GM19463 (cell line): ENCODE results near the gene ATP2C1.

Experiments
- ATAC-seq: cut with Tn5 transposase; IDR thresholded peaks from one replicate; pipeline ENCODE4 v1.9.1; 2021; ENCODE audit warnings: mild to moderate bottlenecking, moderate library complexity; ENCODE audit not compliant: unreplicated experiment

ATP2C1 gene

GRCh38 chr3:130894130-130894985 lies 474 bp downstream of the ATP2C1 start:
- peak; percentile 12 for ATAC-seq

- ATAC-seq = no peak
These were observed 1.0 kb downstream of the ATP2C1 start for GRCh38 chr3:130894986-130895280.

GRCh38 chr3:130895690-130896488 lies 2.0 kb downstream of the ATP2C1 start:
- ATAC-seq = no peak

- no peak for ATAC-seq
These were observed 3.4 kb downstream of the ATP2C1 start for GRCh38 chr3:130897316-130897715.

DNA sequence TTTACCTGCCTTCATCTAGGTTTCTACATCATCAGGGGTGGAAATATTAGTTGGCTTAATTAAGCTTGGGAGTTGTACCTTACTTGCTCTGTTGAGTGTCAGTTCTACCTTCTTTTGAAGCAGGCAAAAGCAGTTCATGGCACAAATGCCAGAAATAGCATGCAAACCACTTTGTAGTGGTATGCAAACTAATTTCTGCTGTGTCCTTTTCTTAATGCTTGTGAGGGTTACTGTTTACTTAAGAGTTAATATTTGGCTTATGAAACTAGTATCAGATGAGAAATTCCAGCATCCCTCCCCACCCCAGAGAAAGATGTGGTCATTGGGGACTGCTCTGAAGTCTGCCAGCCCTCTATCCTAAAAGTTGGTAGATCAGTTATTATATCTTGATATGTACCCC lies 7.1 kb downstream of the ATP2C1 start:
- peak; percentile 57 for ATAC-seq

DNA sequence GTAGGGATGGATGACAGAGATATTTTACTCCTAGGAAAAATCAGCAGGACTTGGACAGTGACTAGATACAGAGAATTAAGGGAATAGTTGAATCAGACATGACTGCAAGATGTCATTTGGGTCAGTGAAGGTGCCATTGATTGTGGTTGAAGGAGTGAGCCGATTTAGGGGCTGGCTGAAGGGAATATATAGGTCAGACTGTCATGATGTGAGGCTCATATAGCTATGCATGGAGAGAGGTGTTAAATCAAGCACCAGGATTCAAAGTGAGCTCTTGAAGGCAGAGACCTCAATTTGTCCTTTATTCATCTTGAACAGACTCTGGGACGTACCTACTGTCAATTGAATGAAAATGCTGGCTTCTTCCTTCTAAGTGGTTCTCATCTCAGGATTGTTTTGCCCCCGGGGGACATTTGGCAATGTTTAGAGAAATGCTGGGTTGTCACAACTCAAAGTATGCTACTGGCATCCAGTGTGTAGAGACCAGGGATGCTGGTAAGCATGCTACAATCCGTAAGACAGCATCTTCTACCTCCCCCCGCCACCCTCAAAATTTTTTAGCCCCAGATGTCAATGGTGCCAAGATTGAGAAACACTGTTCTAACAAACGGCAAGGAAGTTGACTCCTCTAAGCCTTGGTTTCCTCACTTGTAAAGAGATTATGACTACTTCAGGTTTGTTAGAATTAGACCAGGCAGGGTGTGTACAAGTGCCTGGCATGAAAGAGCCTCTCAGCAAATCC lies 7.8 kb downstream of the ATP2C1 start:
- ATAC-seq = no peak

GRCh38 chr3:130903412-130903908 lies 9.6 kb downstream of the ATP2C1 start:
- ATAC-seq = no peak

- ATAC-seq = no peak
These were observed 10.6 kb downstream of the ATP2C1 start for GRCh38 chr3:130904491-130904890.

GRCh38 chr3:130905551-130905950 lies 11.7 kb downstream of the ATP2C1 start:
- ATAC-seq = no peak

GRCh38 chr3:130906374-130906995 lies 12.6 kb downstream of the ATP2C1 start:
- no peak for ATAC-seq

- ATAC-seq = no peak
These were observed 13.6 kb downstream of the ATP2C1 start for GRCh38 chr3:130907500-130907899.

GRCh38 chr3:130907966-130908365 lies 14.1 kb downstream of the ATP2C1 start:
- no peak for ATAC-seq

DNA sequence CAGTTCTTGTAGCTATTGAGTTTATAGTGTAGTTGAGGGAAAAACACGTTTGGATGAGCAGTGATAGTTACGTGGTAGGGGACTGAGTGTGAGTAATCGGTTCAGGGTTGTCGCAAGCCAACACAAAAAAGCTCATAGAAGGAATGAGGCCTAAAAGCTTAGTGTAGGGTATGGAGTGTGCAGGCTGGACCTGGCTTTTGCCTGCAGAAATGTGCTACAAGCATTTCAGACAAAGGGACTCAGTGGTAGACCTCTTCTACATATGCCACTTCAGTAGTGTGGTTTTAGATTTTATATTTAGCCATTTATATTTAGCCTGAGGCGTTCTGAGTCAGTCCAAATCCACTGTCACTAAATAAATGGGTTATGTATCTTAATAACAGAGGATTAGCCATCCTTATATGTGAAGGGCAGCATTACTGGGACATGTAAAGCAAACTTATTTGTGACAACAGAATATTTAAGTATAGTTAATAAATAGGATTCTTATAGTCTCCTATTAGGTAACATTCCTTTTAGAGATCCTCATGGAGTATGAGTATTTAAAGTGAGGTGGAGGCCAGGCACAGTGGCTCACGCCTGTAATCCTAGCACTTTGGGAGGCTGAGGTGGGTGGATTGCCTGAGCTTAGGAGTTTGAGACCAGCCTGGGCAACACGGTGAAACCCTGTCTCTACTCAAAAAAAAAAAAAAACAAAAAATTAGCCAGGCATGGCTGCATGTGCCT lies 21.8 kb downstream of the ATP2C1 start:
- ATAC-seq = no peak

- peak; percentile 77 for ATAC-seq
These were observed 22.8 kb downstream of the ATP2C1 start for GRCh38 chr3:130916507-130917167.

DNA sequence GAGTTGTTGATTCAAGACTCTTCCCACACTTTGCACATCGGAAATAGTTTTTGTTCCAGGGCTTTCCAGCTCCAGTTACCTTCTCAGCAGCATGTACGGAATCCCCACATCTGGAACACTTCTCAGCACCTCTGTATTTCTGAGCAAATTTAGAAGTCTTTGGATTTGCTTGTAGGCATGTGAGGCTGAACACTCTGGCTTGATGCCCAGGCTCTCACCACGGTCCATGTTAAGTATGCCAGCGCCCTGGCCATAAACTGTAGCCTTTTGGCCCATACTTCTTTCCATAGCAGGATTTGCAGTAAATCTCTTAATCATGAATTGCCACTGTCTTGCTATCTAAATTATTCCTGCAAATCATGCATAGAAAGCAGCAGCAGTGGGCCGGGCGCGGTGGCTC lies 24.4 kb downstream of the ATP2C1 start:
- no peak for ATAC-seq

DNA sequence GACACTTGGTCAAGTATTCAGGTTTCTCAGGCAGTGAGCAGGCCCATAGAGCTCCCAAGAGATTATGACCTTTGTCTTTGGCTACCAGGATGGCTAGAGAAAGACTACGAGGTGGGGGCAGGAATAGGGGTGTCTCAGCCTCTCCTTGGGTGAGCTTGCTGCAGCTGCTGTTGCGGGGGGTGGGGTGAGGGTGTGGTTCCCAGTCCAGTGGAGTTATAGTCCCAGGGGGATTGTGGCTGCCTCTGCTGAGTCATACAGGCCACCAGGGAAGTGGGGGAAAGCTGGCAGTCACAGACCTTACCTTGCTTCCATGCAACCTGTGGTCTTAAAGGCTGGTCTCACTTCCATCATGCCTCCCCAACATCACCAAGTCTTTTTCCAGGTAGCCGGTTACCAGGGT lies 31.7 kb downstream of the ATP2C1 start:
- ATAC-seq = peak; percentile 73

DNA sequence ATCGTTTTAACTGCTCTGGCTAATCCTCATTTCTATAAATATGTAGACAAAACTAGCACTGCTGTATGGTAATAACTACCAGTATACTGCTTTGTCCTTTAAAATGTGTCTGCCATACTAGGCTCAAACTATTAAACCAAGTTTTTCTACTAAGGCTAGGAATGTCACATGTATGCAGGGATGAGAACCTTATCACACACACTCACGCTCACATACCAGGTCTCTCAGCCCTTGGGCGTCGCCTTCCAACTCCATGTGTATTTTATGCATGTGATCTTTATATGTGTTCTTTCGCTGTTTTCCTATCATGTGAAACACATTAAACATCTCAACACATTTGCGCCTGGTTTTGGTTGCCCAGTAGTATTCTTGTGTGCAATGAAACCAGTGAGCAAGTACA lies 32.6 kb downstream of the ATP2C1 start:
- no peak for ATAC-seq

GRCh38 chr3:130929804-130930203 lies 35.9 kb downstream of the ATP2C1 start:
- no peak for ATAC-seq

DNA sequence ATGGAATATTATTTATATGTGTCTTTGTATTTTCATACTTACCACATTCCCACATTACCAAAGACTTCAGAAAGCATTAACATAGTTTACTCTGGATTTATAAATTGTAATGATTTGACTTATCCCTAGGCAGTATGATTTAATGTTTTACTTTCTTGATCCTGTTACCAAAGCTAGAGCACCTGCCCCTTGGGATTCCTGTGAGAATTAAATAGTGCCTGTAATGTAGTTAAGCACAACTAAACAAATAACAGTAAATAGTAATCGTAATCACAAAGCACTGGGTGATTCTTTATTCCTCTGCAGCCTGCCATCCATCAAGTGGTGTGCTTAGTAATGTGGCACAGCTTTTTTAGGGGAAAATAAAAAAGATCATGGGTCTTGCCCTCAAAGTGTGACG lies 39.1 kb downstream of the ATP2C1 start:
- no peak for ATAC-seq
